Common myeloid progenitor, CD34-positive (primary cell): Measurements from ENCODE around the gene REXO1.
"Not testable (repeated sequence)": the region's sequence is repeated elsewhere in the genome, so short reads cannot be mapped to it uniquely, and the experiment has no call there.

Experiments
- CTCF ChIA-PET: fragments of 350-600 bp; sonication (Branson Sonifier 250); formaldehyde crosslinking; loops from one replicate; lab custom pipeline; 2021; ENCODE audit warnings: antibody characterized with exemption; lab: Charles Lee
- POLR2A ChIA-PET: fragments of 350-600 bp; sonication (Branson Sonifier 250); formaldehyde crosslinking; loops from one replicate; lab custom pipeline; 2021; ENCODE audit warnings: antibody characterized with exemption; lab: Charles Lee
- DNase-seq, 3 donors: peaks; one replicate each; pipeline versions ENCODE4 v3.0.0 to v3.0.0-alpha.2; 2013
- H3K27ac ChIP-seq, 2 experiments: 1 replicate in 1 of 2; 2 replicates in 1 of 2; pipeline ENCODE4 v1.7.0; 2013; ENCODE audit warnings: inconsistent platforms in 2 of 2, low read length in 2 of 2, mild to moderate bottlenecking in 2 of 2, low read depth in 1 of 2, moderate library complexity in 1 of 2; ENCODE audit not compliant: severe bottlenecking in 2 of 2, insufficient read depth in 1 of 2, poor library complexity in 1 of 2
- H3K27me3 ChIP-seq, 5 experiments: replicated peaks in 2 of 5; 1 replicate in 3 of 5; 2 replicates in 2 of 5; pipeline versions ENCODE4 v1.6.1 to v1.7.0; 2013; ENCODE audit warnings: low read length in 4 of 5, mild to moderate bottlenecking in 2 of 5, moderate library complexity in 2 of 5, inconsistent platforms in 1 of 5; ENCODE audit not compliant: insufficient read depth in 5 of 5, control insufficient read depth in 4 of 5
- H3K36me3 ChIP-seq, 4 experiments: 1 replicate in 2 of 4; 2 replicates in 2 of 4; pipeline versions ENCODE4 v1.6.1 to v1.7.0; 2013; ENCODE audit warnings: low read length in 3 of 4, control low read depth in 1 of 4, mild to moderate bottlenecking in 1 of 4; ENCODE audit not compliant: control insufficient read depth in 4 of 4, insufficient read depth in 4 of 4
- H3K4me1 ChIP-seq, 4 experiments: 1 replicate in 3 of 4; 2 replicates in 1 of 4; pipeline versions ENCODE4 v1.6.1 to v1.7.1; 2013; ENCODE audit warnings: low read length in 3 of 4, mild to moderate bottlenecking in 3 of 4, control low read depth in 1 of 4, inconsistent platforms in 1 of 4, moderate library complexity in 1 of 4; ENCODE audit not compliant: control insufficient read depth in 4 of 4, insufficient read depth in 4 of 4; ENCODE audit errors: control extremely low read depth in 1 of 4
- H3K4me3 ChIP-seq, 7 experiments: 1 replicate in 4 of 7; 2 replicates in 3 of 7; pipeline versions ENCODE4 v1.5.1 to v1.7.0; 2013; ENCODE audit warnings: mild to moderate bottlenecking in 7 of 7, low read length in 6 of 7, moderate library complexity in 6 of 7, inconsistent platforms in 2 of 7, low read depth in 2 of 7, control low read depth in 1 of 7; ENCODE audit not compliant: insufficient read depth in 4 of 7, control insufficient read depth in 1 of 7; ENCODE audit errors: extremely low read depth in 1 of 7
- H3K9me3 ChIP-seq, 5 experiments: 1 replicate in 4 of 5; 2 replicates in 1 of 5; pipeline versions ENCODE4 v1.6.1 to v1.7.1; 2013; ENCODE audit warnings: low read length in 4 of 5, mild to moderate bottlenecking in 2 of 5, inconsistent platforms in 1 of 5, low read depth in 1 of 5, moderate library complexity in 1 of 5; ENCODE audit not compliant: control insufficient read depth in 4 of 5, insufficient read depth in 2 of 5; ENCODE audit errors: control extremely low read depth in 1 of 5
- WGBS: methylation state at CpG from one replicate; pipeline ENCODE4 v1.1.5; 2013; ENCODE audit not compliant: insufficient coverage; 5-methylcytosine and 5-hydroxymethylcytosine counted together

REXO1 gene

DNA sequence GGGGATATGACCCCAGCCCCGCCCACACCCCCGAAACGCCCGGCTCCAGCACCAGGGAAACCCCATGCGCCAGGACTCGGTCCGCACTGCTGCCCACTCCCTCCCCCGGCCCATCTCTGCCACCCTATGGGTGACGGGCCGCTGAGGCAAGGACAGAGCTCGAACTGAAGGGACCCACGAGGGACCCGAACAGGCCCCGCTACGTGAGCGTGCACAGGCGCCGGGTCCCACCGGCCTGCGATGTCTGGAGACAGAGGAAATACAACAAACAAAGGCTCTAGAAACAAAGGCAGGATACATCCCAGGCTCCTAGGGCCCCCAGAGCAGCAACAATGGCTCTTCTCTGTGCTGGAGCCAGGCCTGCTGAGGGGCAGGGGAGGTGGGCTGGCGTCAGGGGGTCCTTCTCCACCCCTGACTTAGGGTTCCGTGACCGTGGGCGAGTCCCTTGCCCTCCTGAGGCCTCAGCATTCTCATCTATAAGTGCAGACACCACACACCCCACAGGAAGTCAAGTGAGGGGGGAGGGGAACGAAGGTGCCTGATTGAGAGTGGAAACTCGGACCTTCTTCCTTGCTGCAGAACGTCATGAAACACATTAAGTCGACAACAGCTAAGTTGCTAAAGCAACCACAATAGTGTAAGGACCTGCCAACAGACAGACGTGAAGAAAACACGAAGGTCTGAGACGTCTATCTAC is 34.0 kb upstream of the REXO1 start:
- no peak for DNase-seq
- 85% methylated on average over 24 of the region's 31 CpGs for WGBS
- Histone ChIP-seq H3K27me3 (no peaks in the 10 kb centered on the region), H3K9me3 (no peaks in the 10 kb centered on the region), H3K27ac (peak overlapping the region in 1 of 2 experiments; percentile 79), H3K4me3 (no peak overlapping the region), H3K4me1 (peaks cover 3 to 42% (median 36%) of the 10 kb centered on the region in 4 experiments), H3K36me3 (peaks cover 0 to 12% (median 5%) of the 10 kb centered on the region in 4 experiments)
- ChIA-PET CTCF (interaction anchor here (1.8 kb wide), 1 partner anchor 18 kb away, joined by 8 read pairs; no protein-coding TSS in a partner anchor), POLR2A (interaction anchor here (0.6 kb wide), 1 partner anchor 13 kb away, joined by 3 read pairs; no protein-coding TSS in a partner anchor)

DNA sequence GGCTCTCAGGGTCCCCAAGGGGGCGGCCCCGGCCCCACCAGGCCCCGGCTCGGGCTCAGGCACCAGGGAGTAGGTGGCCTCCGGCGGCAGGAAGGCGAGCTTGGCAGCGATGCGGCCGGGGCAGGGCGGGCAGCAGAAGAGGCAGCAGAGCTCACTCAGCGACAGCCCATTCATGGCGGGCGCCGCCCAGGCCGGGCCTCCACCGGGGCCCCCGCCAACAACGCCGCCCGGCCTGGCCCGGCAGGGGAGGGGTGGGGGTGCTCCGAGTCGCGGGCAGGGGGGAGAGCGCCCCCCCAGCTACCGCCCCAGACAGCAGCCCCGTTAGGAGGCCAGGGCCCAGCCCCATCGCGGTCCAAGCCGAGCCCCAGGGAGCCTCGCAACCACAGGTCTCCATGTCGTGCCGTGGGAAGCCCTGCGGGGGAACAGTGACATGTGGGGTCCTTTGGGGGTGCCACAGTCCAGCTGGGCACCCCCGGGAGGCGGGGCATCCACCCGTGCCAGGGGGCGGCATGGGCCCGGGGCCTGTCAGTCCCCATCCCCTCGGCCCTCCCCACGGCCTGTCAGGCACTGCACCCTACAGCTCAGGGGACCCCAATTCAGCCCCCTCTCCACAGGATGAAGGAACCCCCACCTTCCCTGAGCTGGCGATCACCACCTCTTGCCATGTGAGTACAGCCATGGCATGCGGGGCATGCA is 33.3 kb upstream of the REXO1 start:
- H3K9me3 ChIP-seq, DNase-seq, H3K4me3 ChIP-seq, CTCF ChIA-PET, H3K27ac ChIP-seq, H3K27me3 ChIP-seq: not testable (repeated sequence)
- peaks cover 3 to 40% (median 34%) of the 10 kb centered on the region in 4 experiments for H3K4me1 ChIP-seq
- H3K36me3 ChIP-seq: peaks cover 0 to 12% (median 5%) of the 10 kb centered on the region in 4 experiments
- WGBS: 94% methylated on average over 16 of the region's 44 CpGs
- POLR2A ChIA-PET: interaction anchor here (0.6 kb wide), 1 partner anchor 14 kb away, joined by 3 read pairs; no protein-coding TSS in a partner anchor

DNA sequence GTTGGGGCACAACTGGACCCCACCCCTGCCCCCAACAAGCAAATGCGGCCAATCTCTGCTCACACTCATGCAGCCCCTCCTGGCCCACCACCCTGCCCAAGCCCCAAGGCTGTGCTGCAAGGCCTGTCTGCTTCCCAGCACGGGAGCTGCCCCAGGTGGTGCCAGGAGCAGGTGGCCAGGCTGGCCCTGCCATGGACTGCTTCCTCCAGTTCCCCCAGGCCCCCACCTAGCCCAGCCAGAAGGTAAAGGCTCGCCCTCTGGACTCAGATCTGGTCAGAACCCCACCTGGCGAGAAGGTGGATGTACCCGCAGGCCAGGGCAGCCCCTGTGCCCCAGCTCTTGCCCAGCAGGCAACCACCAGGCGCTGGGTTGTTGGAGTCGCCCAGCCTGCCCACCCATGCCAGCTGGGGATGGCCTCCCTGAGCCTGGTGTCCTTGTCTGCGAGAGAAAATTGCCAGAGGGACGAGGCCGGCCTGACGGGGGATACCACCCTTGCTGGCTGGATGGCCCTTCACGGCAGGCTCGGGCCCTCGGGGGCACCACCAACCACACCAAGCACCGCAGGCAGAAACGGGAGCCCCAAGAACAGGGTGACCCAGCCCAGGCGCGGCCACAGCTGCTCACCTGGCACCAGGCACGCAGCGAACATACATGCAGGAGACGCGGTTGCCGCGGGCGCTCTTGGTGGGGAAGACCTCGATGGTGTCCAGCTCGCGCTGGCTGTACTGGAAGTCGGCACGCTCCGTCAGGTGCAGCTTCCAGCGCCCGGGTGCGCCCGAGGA is 32.5 kb upstream of the REXO1 start:
- Histone ChIP-seq H3K36me3 (peaks cover 0 to 12% (median 5%) of the 10 kb centered on the region in 4 experiments), H3K4me1 (peaks cover 3 to 42% (median 37%) of the 10 kb centered on the region in 4 experiments), H3K4me3 (no peak overlapping the region), H3K9me3 (no peaks in the 10 kb centered on the region), H3K27ac (no peak overlapping the region), H3K27me3 (no peaks in the 10 kb centered on the region)
- no peak for DNase-seq
- ChIA-PET POLR2A (no interaction called here), CTCF (interaction anchor here (1.1 to 1.4 kb wide), 2 partner anchors 16 to 17 kb away, joined by 3 to 5 read pairs; no protein-coding TSS in a partner anchor)
- WGBS: 98% methylated on average over 15 of the region's 35 CpGs

DNA sequence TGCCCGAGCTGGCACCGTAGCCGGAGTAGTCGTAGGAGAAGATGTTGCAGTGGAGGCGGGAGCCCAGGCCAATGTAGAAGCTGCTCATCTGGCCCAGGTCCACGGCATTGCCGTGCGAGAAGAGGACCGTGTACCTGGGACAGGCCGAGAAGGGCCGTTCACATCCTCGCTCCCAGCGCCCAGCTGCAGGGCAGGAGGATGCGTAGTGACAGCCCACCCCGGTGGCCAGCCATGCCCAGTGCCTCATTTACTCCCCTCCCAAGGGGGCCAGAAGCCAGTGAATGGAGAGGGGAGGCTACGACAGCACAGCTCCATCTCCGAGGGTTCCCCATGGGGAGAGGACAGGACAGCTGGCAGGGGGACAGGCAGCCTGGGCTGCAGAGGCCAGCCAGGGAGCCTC is 31.7 kb upstream of the REXO1 start:
- WGBS: 94% methylated on average over 8 of the region's 17 CpGs
- H3K4me3 ChIP-seq, POLR2A ChIA-PET, H3K27ac ChIP-seq, H3K9me3 ChIP-seq, H3K27me3 ChIP-seq, DNase-seq: not testable (repeated sequence)
- H3K36me3 ChIP-seq: peaks cover 0 to 12% (median 5%) of the 10 kb centered on the region in 4 experiments
- peaks cover 3 to 44% (median 37%) of the 10 kb centered on the region in 4 experiments for H3K4me1 ChIP-seq
- CTCF ChIA-PET: interaction anchor here (1.1 to 1.4 kb wide), 2 partner anchors 16 to 18 kb away, joined by 3 to 5 read pairs; no protein-coding TSS in a partner anchor

DNA sequence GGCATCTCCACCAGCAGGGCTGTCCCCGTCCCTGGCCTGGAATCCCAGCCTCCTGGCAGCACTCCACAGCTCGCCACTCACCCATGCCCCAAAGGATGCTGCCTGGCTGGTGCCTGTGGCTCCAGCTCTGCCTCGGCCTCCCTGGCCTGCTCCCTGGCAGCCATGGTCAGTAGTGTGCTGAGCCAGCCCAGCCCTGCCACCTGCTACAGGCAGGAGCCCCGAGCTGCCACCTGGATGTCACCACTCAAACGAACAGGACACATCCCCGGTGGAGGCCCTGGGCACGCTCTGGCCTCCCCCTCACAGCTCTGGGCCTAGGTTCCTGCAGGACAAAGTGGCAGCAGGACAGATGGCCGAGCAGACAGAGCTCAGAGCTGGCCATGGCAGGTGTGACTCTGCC is 30.3 kb upstream of the REXO1 start:
- Histone ChIP-seq H3K4me1 (peaks cover 6 to 43% (median 36%) of the 10 kb centered on the region in 4 experiments), H3K36me3 (peaks cover 0 to 17% (median 6%) of the 10 kb centered on the region in 4 experiments)
- H3K27ac ChIP-seq, DNase-seq, POLR2A ChIA-PET, CTCF ChIA-PET, H3K27me3 ChIP-seq, H3K9me3 ChIP-seq, H3K4me3 ChIP-seq: not testable (repeated sequence)
- WGBS: 89% methylated on average over 8 of the region's 8 CpGs

GRCh38 chr19:1877280-1877660 is 29.0 kb upstream of the REXO1 start:
- 88% methylated on average over 15 of the region's 47 CpGs for WGBS
- not testable (repeated sequence) for H3K27me3 ChIP-seq, H3K4me3 ChIP-seq, H3K27ac ChIP-seq, DNase-seq, H3K9me3 ChIP-seq
- Histone ChIP-seq H3K4me1 (peaks cover 6 to 36% (median 29%) of the 10 kb centered on the region in 4 experiments), H3K36me3 (peaks cover 0 to 30% (median 12%) of the 10 kb centered on the region in 4 experiments)
- CTCF ChIA-PET: interaction anchor here (0.6 to 3.2 kb wide), 3 partner anchors 12 to 17 kb away, joined by 4 to 32 read pairs (median 4); no protein-coding TSS in a partner anchor
- POLR2A ChIA-PET: interaction anchor here (1.5 to 3.0 kb wide), 2 partner anchors 13 to 20 kb away, joined by 4 to 19 read pairs; no protein-coding TSS in a partner anchor
